ENCODE measurements around the gene CASP2. TPM values are rescaled to one million over a fixed set of nuclear protein-coding genes. Genes with fewer than 3 reads are reported as not detected.

Gene CASP2
- total RNA-seq, 4 donors from 2014 or later, result 3.1 to 13.9 (median 4.1) TPM

- Histone ChIP-seq H3K27me3 (no peaks in the 10 kb centered on the region), H3K9me3 (no peaks in the 10 kb centered on the region), H3K4me3 (no peak overlapping the region), H3K27ac (no peak overlapping the region), H3K36me3 (no peaks in the 10 kb centered on the region), H3K4me1 (no peaks in the 10 kb centered on the region)
- DNase-seq, result no peak
- no peak for ATAC-seq
- TF ChIP-seq POLR2A (IDR thresholded peaks at IDR 0.05), result no peak
- intact Hi-C loops (cut with DNase I; ENCODE audit: low total_unique reads), result no loop called here
- in situ Hi-C loops (cut with MboI; ENCODE audit: low sequenced_read_pairs in 4 of 4), result no loop called here
These were observed 63.4 kb downstream of the CASP2 start for GRCh38 chr7:143351574-143351973.

DNA sequence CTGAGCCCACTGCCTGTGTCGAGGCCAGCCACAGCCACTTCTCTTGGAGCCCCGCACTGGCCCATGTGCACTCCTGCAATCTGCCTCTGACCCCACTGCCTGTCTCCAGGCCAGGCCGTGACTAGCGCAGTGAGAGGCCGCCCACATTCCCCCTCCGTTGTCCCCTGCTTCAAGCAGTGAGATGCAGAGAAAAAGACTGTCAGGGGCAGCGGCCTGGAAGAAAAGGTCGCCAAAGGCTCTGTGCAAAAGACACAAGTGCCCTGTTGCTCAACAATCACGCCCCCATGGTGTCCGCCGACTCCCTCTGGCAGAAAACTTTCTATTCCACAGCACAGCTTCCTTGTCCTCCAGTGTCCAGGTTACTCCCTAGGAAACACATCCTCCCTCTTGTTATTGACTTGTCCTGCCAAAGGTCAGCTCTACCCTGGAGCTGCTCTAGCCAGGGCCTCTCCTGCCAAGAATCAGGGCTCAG lies 64.4 kb downstream of the CASP2 start:
- Histone ChIP-seq H3K27ac (no peak overlapping the region), H3K36me3 (no peaks in the 10 kb centered on the region), H3K9me3 (no peaks in the 10 kb centered on the region), H3K4me3 (no peak overlapping the region), H3K27me3 (no peaks in the 10 kb centered on the region), H3K4me1 (no peaks in the 10 kb centered on the region)
- in situ Hi-C loops (cut with MboI; ENCODE audit: low sequenced_read_pairs in 4 of 4) (no loop called here), intact Hi-C loops (cut with DNase I; ENCODE audit: low total_unique reads) (no loop called here)
- DNase-seq (no peak), ATAC-seq (no peak)
- no peak for TF ChIP-seq POLR2A (IDR thresholded peaks at IDR 0.05)
- TF ChIP-seq CTCF (IDR thresholded peaks at IDR 0.05 in 4 of 5, conservative IDR thresholded peaks at IDR 0.05 in 1 of 5), result no peak

- ATAC-seq (no peak), DNase-seq (no peak)
- no peaks in the 10 kb centered on the region for H3K36me3 ChIP-seq
- H3K9me3 ChIP-seq, result no peaks in the 10 kb centered on the region
- in situ Hi-C loops (cut with MboI; ENCODE audit: low sequenced_read_pairs in 4 of 4), result no loop called here
- H3K27ac ChIP-seq, result no peak overlapping the region
- TF ChIP-seq POLR2A (IDR thresholded peaks at IDR 0.05) (no peak), CTCF (IDR thresholded peaks at IDR 0.05 in 4 of 5, conservative IDR thresholded peaks at IDR 0.05 in 1 of 5) (no peak)
- H3K4me1 ChIP-seq, result no peaks in the 10 kb centered on the region
- H3K27me3 ChIP-seq, result no peaks in the 10 kb centered on the region
- intact Hi-C loops (cut with DNase I; ENCODE audit: low total_unique reads), result no loop called here
- H3K4me3 ChIP-seq, result no peak overlapping the region
These were observed 66.2 kb downstream of the CASP2 start for GRCh38 chr7:143354376-143354775.

DNA sequence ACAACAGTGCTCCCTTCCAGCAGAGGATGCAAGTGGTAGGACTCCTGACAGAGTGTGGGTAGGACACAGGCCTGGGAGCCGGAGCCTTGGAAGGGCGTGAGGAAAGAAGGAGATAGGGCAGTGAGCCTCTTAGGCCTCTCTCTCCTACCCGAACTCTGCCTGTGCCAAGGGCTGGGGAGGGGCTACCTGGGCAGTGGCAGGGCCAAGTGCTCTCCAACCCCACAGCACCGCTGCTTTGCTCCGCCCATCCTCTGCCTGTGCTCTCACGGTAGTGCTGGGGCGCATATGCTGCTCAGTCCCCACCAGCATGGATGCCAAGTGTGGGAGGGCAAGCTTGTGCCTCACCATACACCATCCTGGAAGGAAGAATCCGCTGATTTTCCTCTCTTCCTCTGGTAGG lies 66.8 kb downstream of the CASP2 start:
- in situ Hi-C loops (cut with MboI; ENCODE audit: low sequenced_read_pairs in 4 of 4) (no loop called here), intact Hi-C loops (cut with DNase I; ENCODE audit: low total_unique reads) (no loop called here)
- no peaks in the 10 kb centered on the region for H3K36me3 ChIP-seq
- H3K27me3 ChIP-seq, result peaks cover 0 to 5% (median under 1%) of the 10 kb centered on the region in 3 donors
- H3K4me3 ChIP-seq, result no peak overlapping the region
- no peaks in the 10 kb centered on the region for H3K9me3 ChIP-seq
- DNase-seq (no peak), ATAC-seq (no peak)
- H3K4me1 ChIP-seq, result no peaks in the 10 kb centered on the region
- no peak overlapping the region for H3K27ac ChIP-seq
- TF ChIP-seq CTCF (IDR thresholded peaks at IDR 0.05 in 4 of 5, conservative IDR thresholded peaks at IDR 0.05 in 1 of 5), result no peak
- TF ChIP-seq POLR2A (IDR thresholded peaks at IDR 0.05), result no peak

GRCh38 chr7:143355450-143356385 lies 67.6 kb downstream of the CASP2 start:
- no peaks in the 10 kb centered on the region for H3K36me3 ChIP-seq
- no peaks in the 10 kb centered on the region for H3K4me1 ChIP-seq
- TF ChIP-seq CTCF (IDR thresholded peaks at IDR 0.05 in 4 of 5, conservative IDR thresholded peaks at IDR 0.05 in 1 of 5) (no peak), POLR2A (IDR thresholded peaks at IDR 0.05) (no peak)
- DNase-seq (no peak), ATAC-seq (no peak)
- in situ Hi-C loops (cut with MboI; ENCODE audit: low sequenced_read_pairs in 4 of 4) (no loop called here), intact Hi-C loops (cut with DNase I; ENCODE audit: low total_unique reads) (no loop called here)
- no peaks in the 10 kb centered on the region for H3K9me3 ChIP-seq
- peaks cover 4 to 13% (median 8%) of the 10 kb centered on the region in 3 donors for H3K27me3 ChIP-seq
- H3K4me3 ChIP-seq, result no peak overlapping the region
- no peak overlapping the region for H3K27ac ChIP-seq

Data from gastrocnemius medialis (tissue), 4 donors.